Calu3 (cell line): ENCODE results near the gene NOS1. TPM values are rescaled to one million over a fixed set of nuclear protein-coding genes. Genes with fewer than 3 reads are reported as not detected.

ENCODE experiments used
- BruUV-seq: library from RNA; stranded (reverse); fragments of 400-500 nt; replicated peaks from 2 replicates; lab custom pipeline; 2021; lab: Mats Ljungman, UMichigan
- CTCF ChIA-PET: fragments of 300-600 bp; sonication (Branson Sonifier 250); formaldehyde crosslinking; loops from one replicate; lab custom pipeline; 2022; ENCODE audit warnings: antibody characterized with exemption; lab: Charles Lee
- DNase-seq: peaks from one replicate; pipeline ENCODE4 v3.0.0; 2022
- H3K27ac Mint-ChIP-seq: one replicate; pipeline ENCODE4 v1.8.0; 2022; ENCODE audit warnings: mixed read lengths; ENCODE audit not compliant: unreplicated experiment
- H3K27me3 Mint-ChIP-seq: one replicate; pipeline ENCODE4 v1.8.0; 2022; ENCODE audit warnings: mixed read lengths; ENCODE audit not compliant: unreplicated experiment
- H3K36me3 Mint-ChIP-seq: one replicate; pipeline ENCODE4 v1.8.0; 2022; ENCODE audit warnings: mild to moderate bottlenecking, moderate library complexity, mixed read lengths; ENCODE audit not compliant: insufficient read depth, unreplicated experiment
- H3K4me1 Mint-ChIP-seq: one replicate; pipeline ENCODE4 v1.8.0; 2022; ENCODE audit warnings: mild to moderate bottlenecking, low read depth, mixed read lengths; ENCODE audit not compliant: unreplicated experiment
- H3K4me3 Mint-ChIP-seq: one replicate; pipeline ENCODE4 v1.8.0; 2022; ENCODE audit warnings: mild to moderate bottlenecking, low read depth, moderate library complexity, mixed read lengths; ENCODE audit not compliant: unreplicated experiment
- H3K9me3 Mint-ChIP-seq: one replicate; pipeline ENCODE4 v1.8.0; 2022; ENCODE audit warnings: low read depth, mixed read lengths; ENCODE audit not compliant: unreplicated experiment
- CTCF ChIP-seq: fragments of 200-600 bp; IDR thresholded peaks from one replicate; pipeline ENCODE4 v1.8.0; 2022; ENCODE audit warnings: antibody characterized with exemption; ENCODE audit not compliant: unreplicated experiment
- intact Hi-C: fragments of 100-400 bp; cut with micrococcal nuclease; formaldehyde crosslinking; loops from one replicate; pipeline ENCODE4 v1.10.0; 2022; ENCODE audit not compliant: unreplicated experiment
- total RNA-seq: library from RNA; stranded (reverse); gene quantifications from 2 replicates; pipeline ENCODE4 v1.2.3, GENCODE V29; 2022

The NOS1 gene
- total RNA-seq, 1 experiment from 2014 or later = not detected

- no peaks in the 10 kb centered on the region for H3K9me3 Mint-ChIP-seq
- peaks cover 59% of the 10 kb centered on the region for H3K36me3 Mint-ChIP-seq
- intact Hi-C loops = no loop called here
- no peak for TF ChIP-seq CTCF
- no peaks in the 10 kb centered on the region for H3K27me3 Mint-ChIP-seq
- DNase-seq = no peak
- H3K27ac Mint-ChIP-seq = no peak overlapping the region
- CTCF ChIA-PET = no interaction called here
- no TSS peak for BruUV-seq
- H3K4me1 Mint-ChIP-seq = no peaks in the 10 kb centered on the region
- H3K4me3 Mint-ChIP-seq = no peak overlapping the region
These were observed 199.8 kb downstream of the NOS1 start for GRCh38 chr12:117161460-117162166.

GRCh38 chr12:117159674-117160073 lies 201.8 kb downstream of the NOS1 start:
- no peak for DNase-seq
- TF ChIP-seq CTCF = no peak
- Mint-ChIP-seq H3K27me3 (no peaks in the 10 kb centered on the region), H3K36me3 (peaks cover 51% of the 10 kb centered on the region), H3K4me1 (no peaks in the 10 kb centered on the region), H3K27ac (no peak overlapping the region), H3K4me3 (no peak overlapping the region), H3K9me3 (no peaks in the 10 kb centered on the region)
- no TSS peak for BruUV-seq
- CTCF ChIA-PET = no interaction called here
- intact Hi-C loops = no loop called here

GRCh38 chr12:117158911-117159553 lies 202.4 kb downstream of the NOS1 start:
- H3K4me1 Mint-ChIP-seq = no peaks in the 10 kb centered on the region
- H3K36me3 Mint-ChIP-seq = peaks cover 44% of the 10 kb centered on the region
- H3K4me3 Mint-ChIP-seq = no peak overlapping the region
- CTCF ChIA-PET = no interaction called here
- intact Hi-C loops = no loop called here
- no peak overlapping the region for H3K27ac Mint-ChIP-seq
- DNase-seq = no peak
- BruUV-seq = no TSS peak
- no peaks in the 10 kb centered on the region for H3K9me3 Mint-ChIP-seq
- no peaks in the 10 kb centered on the region for H3K27me3 Mint-ChIP-seq
- no peak for TF ChIP-seq CTCF

Other genes starting within 250 kb of the NOS1 start
- gene FBXO21, start 171.2 kb downstream of the NOS1 start, total RNA-seq = 57.5 and 57.6 TPM in 2 replicates